Mucosa of rectum (tissue), 2 donors: ENCODE data around the gene RUNX2.
A peak's percentile ranks its signal among the peaks of the same experiment; 100 is the strongest.
"Not testable (repeated sequence)": the region's sequence is repeated elsewhere in the genome, so short reads cannot be mapped to it uniquely, and the experiment has no call there.

Source experiments
- H3K27ac ChIP-seq, 2 donors: one replicate each; pipeline ENCODE4 v1.7.0; 2013; ENCODE audit warnings: inconsistent platforms in 2 of 2, low read depth in 2 of 2, low read length in 2 of 2
- H3K27me3 ChIP-seq, 2 donors: one replicate each; pipeline ENCODE4 v1.7.0; 2013; ENCODE audit warnings: low read length in 2 of 2; ENCODE audit not compliant: control insufficient read depth in 2 of 2, insufficient read depth in 2 of 2
- H3K36me3 ChIP-seq, 2 donors: one replicate each; pipeline ENCODE4 v1.7.0; 2013; ENCODE audit warnings: low read length in 2 of 2; ENCODE audit not compliant: control insufficient read depth in 2 of 2, insufficient read depth in 2 of 2
- H3K4me1 ChIP-seq, 2 donors: one replicate each; pipeline ENCODE4 v1.7.0; 2013; ENCODE audit warnings: low read length in 2 of 2, mild to moderate bottlenecking in 1 of 2; ENCODE audit not compliant: control insufficient read depth in 2 of 2, insufficient read depth in 2 of 2
- H3K4me3 ChIP-seq, 2 donors: one replicate each; pipeline ENCODE4 v1.7.0; 2013; ENCODE audit warnings: low read length in 2 of 2
- H3K9ac ChIP-seq, 2 donors: one replicate each; pipeline ENCODE4 v1.7.0; 2013; ENCODE audit warnings: low read length in 2 of 2, low read depth in 1 of 2, mild to moderate bottlenecking in 1 of 2
- H3K9me3 ChIP-seq, 2 donors: one replicate each; pipeline ENCODE4 v1.7.0; 2013; ENCODE audit warnings: low read length in 2 of 2; ENCODE audit not compliant: control insufficient read depth in 2 of 2
- donor health status: healthy.
- donor health status: Normal muscosa, but diverticular disease.

Gene RUNX2

DNA sequence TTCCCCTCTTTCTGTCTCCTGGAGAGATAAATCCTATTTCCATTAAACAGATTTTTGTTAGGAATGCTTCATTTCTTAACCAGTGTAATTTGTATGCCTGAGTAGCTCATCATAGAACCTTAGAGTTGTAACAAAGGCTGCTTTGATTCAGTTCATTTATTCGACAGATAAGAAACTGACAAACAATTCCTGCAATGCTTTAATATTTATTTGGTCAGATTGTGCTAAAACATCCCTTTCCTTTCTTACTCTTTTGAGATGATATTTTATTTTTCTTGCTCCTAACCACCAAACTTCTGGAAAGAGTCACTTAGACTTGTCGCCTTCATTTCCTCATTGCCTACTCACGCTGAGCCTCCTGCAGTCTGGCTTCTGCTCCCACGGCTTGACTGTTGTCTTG lies 138.6 kb downstream of the RUNX2 start:
- Histone ChIP-seq H3K4me3 (no peak overlapping the region), H3K9me3 (no peaks in the 10 kb centered on the region), H3K36me3 (peaks cover 0 to 2% of the 10 kb centered on the region in 2 donors), H3K9ac (no peak overlapping the region), H3K4me1 (no peaks in the 10 kb centered on the region), H3K27me3 (no peaks in the 10 kb centered on the region), H3K27ac (no peak overlapping the region)

GRCh38 chr6:45467417-45467816 lies 139.3 kb downstream of the RUNX2 start:
- H3K36me3 ChIP-seq, H3K9ac ChIP-seq, H3K4me3 ChIP-seq, H3K27ac ChIP-seq, H3K27me3 ChIP-seq, H3K9me3 ChIP-seq, H3K4me1 ChIP-seq: not testable (repeated sequence)

GRCh38 chr6:45467853-45468252 lies 139.7 kb downstream of the RUNX2 start:
- peaks cover 0 to 2% of the 10 kb centered on the region in 2 donors for H3K36me3 ChIP-seq
- no peak overlapping the region for H3K27ac ChIP-seq
- H3K9me3 ChIP-seq: no peaks in the 10 kb centered on the region
- no peaks in the 10 kb centered on the region for H3K27me3 ChIP-seq
- no peak overlapping the region for H3K9ac ChIP-seq
- H3K4me1 ChIP-seq: peaks cover 0 to 4% of the 10 kb centered on the region in 2 donors
- no peak overlapping the region for H3K4me3 ChIP-seq

GRCh38 chr6:45469663-45470062 lies 141.5 kb downstream of the RUNX2 start:
- peaks cover 6 to 14% of the 10 kb centered on the region in 2 donors for H3K4me1 ChIP-seq
- H3K36me3 ChIP-seq: peaks cover 0 to 2% of the 10 kb centered on the region in 2 donors
- no peak overlapping the region for H3K27ac ChIP-seq
- H3K4me3 ChIP-seq: no peak overlapping the region
- H3K9me3 ChIP-seq: no peaks in the 10 kb centered on the region
- H3K27me3 ChIP-seq: no peaks in the 10 kb centered on the region
- no peak overlapping the region for H3K9ac ChIP-seq

GRCh38 chr6:45470131-45470738 lies 142.1 kb downstream of the RUNX2 start:
- Histone ChIP-seq H3K9me3 (no peaks in the 10 kb centered on the region), H3K4me3 (no peak overlapping the region), H3K4me1 (peaks cover 6 to 15% of the 10 kb centered on the region in 2 donors), H3K9ac (no peak overlapping the region), H3K36me3 (peaks cover 0 to 2% of the 10 kb centered on the region in 2 donors), H3K27me3 (no peaks in the 10 kb centered on the region), H3K27ac (no peak overlapping the region)

GRCh38 chr6:45472382-45472781 lies 144.3 kb downstream of the RUNX2 start:
- Histone ChIP-seq H3K4me3 (no peak overlapping the region), H3K4me1 (peaks cover 9 to 16% of the 10 kb centered on the region in 2 donors), H3K9me3 (no peaks in the 10 kb centered on the region), H3K36me3 (no peaks in the 10 kb centered on the region), H3K27me3 (no peaks in the 10 kb centered on the region), H3K9ac (no peak overlapping the region), H3K27ac (peak overlapping the region; percentile 24 to 37)

- Histone ChIP-seq H3K4me3 (no peak overlapping the region), H3K9me3 (no peaks in the 10 kb centered on the region), H3K9ac (no peak overlapping the region), H3K4me1 (peaks cover 9 to 21% of the 10 kb centered on the region in 2 donors), H3K36me3 (no peaks in the 10 kb centered on the region), H3K27ac (no peak overlapping the region), H3K27me3 (no peaks in the 10 kb centered on the region)
These were observed 145.2 kb downstream of the RUNX2 start for GRCh38 chr6:45473121-45473993.

- Histone ChIP-seq H3K9me3 (no peaks in the 10 kb centered on the region), H3K27ac (no peak overlapping the region), H3K36me3 (no peaks in the 10 kb centered on the region), H3K4me3 (no peak overlapping the region), H3K27me3 (no peaks in the 10 kb centered on the region), H3K4me1 (peaks cover 9 to 21% of the 10 kb centered on the region in 2 donors), H3K9ac (no peak overlapping the region)
These were observed 146.2 kb downstream of the RUNX2 start for GRCh38 chr6:45474376-45474775.

DNA sequence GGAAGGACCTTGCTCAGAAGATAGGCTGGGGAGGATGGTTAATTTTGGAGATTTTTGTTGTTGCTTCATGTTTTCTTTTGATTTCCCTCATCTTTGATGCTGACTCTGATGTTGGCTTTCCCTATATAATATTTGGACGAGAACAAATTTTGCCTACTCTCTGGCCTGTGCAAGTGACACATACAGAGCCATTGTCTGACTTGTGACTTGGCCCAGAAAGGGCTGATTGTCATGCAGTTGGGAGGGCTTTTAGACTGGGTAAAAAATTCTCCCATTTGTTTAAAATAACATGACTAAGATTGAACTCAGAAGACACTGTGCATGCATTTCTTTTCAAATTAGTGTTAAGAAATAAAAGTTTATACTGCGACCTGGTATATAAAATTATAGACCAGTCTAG lies 148.2 kb downstream of the RUNX2 start:
- no peak overlapping the region for H3K9ac ChIP-seq
- no peaks in the 10 kb centered on the region for H3K27me3 ChIP-seq
- H3K9me3 ChIP-seq: no peaks in the 10 kb centered on the region
- H3K36me3 ChIP-seq: no peaks in the 10 kb centered on the region
- no peak overlapping the region for H3K4me3 ChIP-seq
- peaks cover 9 to 26% of the 10 kb centered on the region in 2 donors for H3K4me1 ChIP-seq
- no peak overlapping the region for H3K27ac ChIP-seq

DNA sequence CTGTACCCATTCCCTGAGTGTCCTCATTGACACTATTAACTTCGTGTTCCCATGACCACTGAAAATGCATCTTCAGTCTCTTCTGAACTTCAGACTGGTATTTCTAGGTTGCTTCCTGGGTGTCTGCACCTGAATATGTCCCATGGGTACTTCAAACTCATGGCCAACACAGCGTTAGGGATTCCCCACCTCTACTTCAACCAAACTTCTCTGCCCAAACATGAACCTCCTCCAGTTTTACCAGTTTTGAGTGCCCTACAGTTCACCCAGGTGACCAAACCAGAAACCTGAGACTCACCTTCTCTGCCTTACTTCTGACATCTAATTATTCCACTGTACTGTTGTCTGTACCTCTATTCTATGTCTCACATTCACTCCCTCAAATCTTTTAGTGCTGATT lies 149.1 kb downstream of the RUNX2 start:
- Histone ChIP-seq H3K4me3 (no peak overlapping the region), H3K27me3 (no peaks in the 10 kb centered on the region), H3K4me1 (peaks cover 9 to 26% of the 10 kb centered on the region in 2 donors), H3K36me3 (no peaks in the 10 kb centered on the region), H3K9ac (no peak overlapping the region), H3K27ac (peak overlapping the region in 1 of 2 donors; percentile 20), H3K9me3 (no peaks in the 10 kb centered on the region)
